Activated T-cell treated with anti-CD3 and anti-CD28 coated beads for 4 hours (primary cell): ENCODE data around the gene LARGE2.

Source experiments
- DNase-seq: peaks from one replicate; pipeline ENCODE4 v3.0.0-alpha.2; 2020

LARGE2 gene

GRCh38 chr11:45930951-45931570 lies 8.6 kb downstream of the LARGE2 start:
- DNase-seq, result no peak

- no peak for DNase-seq
Observed at GRCh38 chr11:45931739-45932138, 9.3 kb downstream of the LARGE2 start.

- DNase-seq, result no peak
Observed at GRCh38 chr11:45932217-45932616, 9.8 kb downstream of the LARGE2 start.

GRCh38 chr11:45933131-45933831 lies 10.8 kb downstream of the LARGE2 start:
- no peak for DNase-seq

GRCh38 chr11:45933846-45934579 lies 11.6 kb downstream of the LARGE2 start:
- DNase-seq, result no peak

- DNase-seq, result no peak
Observed at GRCh38 chr11:45934580-45935318, 12.3 kb downstream of the LARGE2 start.

GRCh38 chr11:45935349-45936064 lies 13.1 kb downstream of the LARGE2 start:
- DNase-seq, result no peak

GRCh38 chr11:45936511-45937054 lies 14.1 kb downstream of the LARGE2 start:
- no peak for DNase-seq

GRCh38 chr11:45937916-45938315 lies 15.5 kb downstream of the LARGE2 start:
- DNase-seq, result no peak

GRCh38 chr11:45939836-45940235 lies 17.4 kb downstream of the LARGE2 start:
- DNase-seq, result no peak

- no peak for DNase-seq
Observed at GRCh38 chr11:45941285-45941684, 18.8 kb downstream of the LARGE2 start.

- no peak for DNase-seq
Observed at GRCh38 chr11:45942381-45942780, 19.9 kb downstream of the LARGE2 start.

GRCh38 chr11:45945397-45945999 lies 23.0 kb downstream of the LARGE2 start:
- no peak for DNase-seq

- DNase-seq, result no peak
Observed at GRCh38 chr11:45947885-45948284, 25.4 kb downstream of the LARGE2 start.

- DNase-seq, result no peak
Observed at GRCh38 chr11:45948356-45948755, 25.9 kb downstream of the LARGE2 start.

- DNase-seq, result no peak
Observed at GRCh38 chr11:45949992-45950407, 27.5 kb downstream of the LARGE2 start.

- no peak for DNase-seq
Observed at GRCh38 chr11:45959851-45960250, 37.4 kb downstream of the LARGE2 start.

- DNase-seq, result no peak
Observed at GRCh38 chr11:45960387-45961095, 38.1 kb downstream of the LARGE2 start.

- DNase-seq, result no peak
Observed at GRCh38 chr11:45961751-45962240, 39.3 kb downstream of the LARGE2 start.

GRCh38 chr11:45964911-45965389 lies 42.5 kb downstream of the LARGE2 start:
- DNase-seq, result peak; percentile 42

GRCh38 chr11:45967506-45967905 lies 45.0 kb downstream of the LARGE2 start:
- DNase-seq, result no peak
